HG02623 (cell line): ENCODE measurements around the gene BHLHE40.

Experiments
- ATAC-seq: cut with Tn5 transposase; IDR thresholded peaks from one replicate; pipeline ENCODE4 v1.9.1; 2021; ENCODE audit warnings: moderate library complexity; ENCODE audit not compliant: unreplicated experiment

Gene BHLHE40

GRCh38 chr3:5016211-5017161 is 37.2 kb downstream of the BHLHE40 start:
- ATAC-seq: peak; percentile 51

- no peak for ATAC-seq
Observed at GRCh38 chr3:5017925-5018531, 38.8 kb downstream of the BHLHE40 start.

GRCh38 chr3:5019411-5020241 is 40.4 kb downstream of the BHLHE40 start:
- ATAC-seq: no peak

- no peak for ATAC-seq
Observed at GRCh38 chr3:5020242-5020722, 41.0 kb downstream of the BHLHE40 start.

GRCh38 chr3:5021116-5022092 is 42.2 kb downstream of the BHLHE40 start:
- ATAC-seq: no peak

- peak; percentile 63 for ATAC-seq
Observed at GRCh38 chr3:5022187-5022965, 43.1 kb downstream of the BHLHE40 start.

GRCh38 chr3:5022966-5023776 is 43.9 kb downstream of the BHLHE40 start:
- no peak for ATAC-seq

- no peak for ATAC-seq
Observed at GRCh38 chr3:5023777-5024346, 44.6 kb downstream of the BHLHE40 start.

GRCh38 chr3:5026046-5026362 is 46.8 kb downstream of the BHLHE40 start:
- no peak for ATAC-seq

GRCh38 chr3:5029715-5030114 is 50.5 kb downstream of the BHLHE40 start:
- ATAC-seq: no peak

- no peak for ATAC-seq
Observed at GRCh38 chr3:5030152-5030551, 50.9 kb downstream of the BHLHE40 start.

- ATAC-seq: no peak
Observed at GRCh38 chr3:5032844-5033243, 53.6 kb downstream of the BHLHE40 start.
